ENCODE data around the gene NEMP2.

NEMP2 gene

GRCh38 chr2:190457256-190457655, 77.3 kb downstream of the NEMP2 start:
- no peak for DNase-seq (ENCODE audit: low read depth in 2 of 2)

- DNase-seq (ENCODE audit: low read depth in 2 of 2) = no peak
Measured at GRCh38 chr2:190456833-190457232, 77.7 kb downstream of the NEMP2 start.

- DNase-seq (ENCODE audit: low read depth in 2 of 2) = no peak
Measured at GRCh38 chr2:190455358-190456095, 79.0 kb downstream of the NEMP2 start.

GRCh38 chr2:190454795-190455194, 79.7 kb downstream of the NEMP2 start:
- DNase-seq (ENCODE audit: low read depth in 2 of 2) = no peak
